HepG2 (cell line): ENCODE data around the gene STX8.

Experiments
- EHMT2 ChIP-seq: fragments of 200-600 bp; sonication (generic); IDR thresholded peaks from 2 replicates; pipeline ENCODE4 v1.7.0; 2017; ENCODE audit warnings: antibody characterized with exemption, low read depth, low read length, borderline replicate concordance
- EZH2 ChIP-seq: conservative IDR thresholded peaks from 2 replicates; pipeline ENCODE4 v1.6.1; 2012; ENCODE audit warnings: mild to moderate bottlenecking, low read depth, low read length, moderate library complexity
- HMG20B ChIP-seq: conservative IDR thresholded peaks from 2 replicates; pipeline ENCODE4 v1.6.1; 2016; ENCODE audit warnings: missing genetic modification reagents, missing compliant biosample characterization
- NFYB ChIP-seq: sonication (generic); formaldehyde crosslinking; IDR thresholded peaks from 2 replicates; pipeline ENCODE4 v1.4.0; 2020; ENCODE audit warnings: missing genetic modification reagents
- POLR2A ChIP-seq, 2 experiments: IDR thresholded peaks; 2 replicates each; pipeline ENCODE4 v1.6.1; 2011; ENCODE audit warnings: low read depth in 2 of 2, low read length in 2 of 2, mild to moderate bottlenecking in 1 of 2, moderate library complexity in 1 of 2; ENCODE audit not compliant: insufficient read depth in 1 of 2
- ZNF282 ChIP-seq: fragments of 450-650 bp; IDR thresholded peaks from 2 replicates; pipeline ENCODE4 v1.6.1; 2018; ENCODE audit not compliant: partially characterized antibody
- ZNF34 ChIP-seq: sonication (generic); formaldehyde crosslinking; IDR thresholded peaks from 2 replicates; pipeline ENCODE4 v1.4.0; 2020; ENCODE audit warnings: mild to moderate bottlenecking, missing genetic modification reagents, borderline replicate concordance
- TF ChIP-seq, protein P1 (sequence below): sonication (generic); formaldehyde crosslinking; IDR thresholded peaks from 2 replicates; pipeline ENCODE4 v1.9.0; 2022; ENCODE audit warnings: missing genetic modification reagents, mild to moderate bottlenecking, borderline replicate concordance
- TF ChIP-seq, protein P2 (sequence below): sonication (generic); formaldehyde crosslinking; IDR thresholded peaks from 2 replicates; pipeline ENCODE4 v1.4.0; 2020; ENCODE audit warnings: mild to moderate bottlenecking, missing genetic modification reagents
- TF ChIP-seq, protein P3 (sequence below): sonication (generic); formaldehyde crosslinking; IDR thresholded peaks from 2 replicates; pipeline ENCODE4 v1.5.1; 2020; ENCODE audit warnings: mild to moderate bottlenecking, moderate library complexity, missing genetic modification reagents

DNA sequence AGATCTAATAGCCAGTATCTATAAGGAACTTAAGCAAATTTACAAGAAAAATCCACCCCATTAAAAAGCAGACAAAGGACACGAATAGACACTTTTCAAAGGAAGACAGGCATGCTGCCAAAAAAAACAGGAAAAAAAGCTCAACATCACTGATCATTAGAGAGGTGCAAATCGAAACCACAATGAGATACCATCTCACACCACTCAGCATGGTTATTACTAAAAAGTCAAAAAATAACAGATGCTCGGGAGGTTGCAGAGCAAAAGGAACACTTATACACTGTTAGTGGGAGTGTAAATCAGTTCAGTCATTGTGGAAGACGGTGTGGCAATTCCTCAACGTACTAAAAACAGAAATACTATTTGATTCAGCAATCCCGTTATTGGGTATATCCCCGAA, 9.6 kb downstream of the STX8 start:
- no peak for TF ChIP-seq ZNF282
- TF ChIP-seq NFYB: no peak
- TF ChIP-seq ZNF34 (CRISPR knock-in tag): no peak
- TF ChIP-seq, protein P1, sequence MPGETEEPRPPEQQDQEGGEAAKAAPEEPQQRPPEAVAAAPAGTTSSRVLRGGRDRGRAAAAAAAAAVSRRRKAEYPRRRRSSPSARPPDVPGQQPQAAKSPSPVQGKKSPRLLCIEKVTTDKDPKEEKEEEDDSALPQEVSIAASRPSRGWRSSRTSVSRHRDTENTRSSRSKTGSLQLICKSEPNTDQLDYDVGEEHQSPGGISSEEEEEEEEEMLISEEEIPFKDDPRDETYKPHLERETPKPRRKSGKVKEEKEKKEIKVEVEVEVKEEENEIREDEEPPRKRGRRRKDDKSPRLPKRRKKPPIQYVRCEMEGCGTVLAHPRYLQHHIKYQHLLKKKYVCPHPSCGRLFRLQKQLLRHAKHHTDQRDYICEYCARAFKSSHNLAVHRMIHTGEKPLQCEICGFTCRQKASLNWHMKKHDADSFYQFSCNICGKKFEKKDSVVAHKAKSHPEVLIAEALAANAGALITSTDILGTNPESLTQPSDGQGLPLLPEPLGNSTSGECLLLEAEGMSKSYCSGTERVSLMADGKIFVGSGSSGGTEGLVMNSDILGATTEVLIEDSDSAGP (CRISPR knock-in tag): no peak
- TF ChIP-seq POLR2A (IDR thresholded peaks at IDR 0.05; ENCODE audit: insufficient read depth in 1 of 2, low read depth in 2 of 2, low read length in 2 of 2): no peak
- no peak for TF ChIP-seq EHMT2
- TF ChIP-seq, protein P2, sequence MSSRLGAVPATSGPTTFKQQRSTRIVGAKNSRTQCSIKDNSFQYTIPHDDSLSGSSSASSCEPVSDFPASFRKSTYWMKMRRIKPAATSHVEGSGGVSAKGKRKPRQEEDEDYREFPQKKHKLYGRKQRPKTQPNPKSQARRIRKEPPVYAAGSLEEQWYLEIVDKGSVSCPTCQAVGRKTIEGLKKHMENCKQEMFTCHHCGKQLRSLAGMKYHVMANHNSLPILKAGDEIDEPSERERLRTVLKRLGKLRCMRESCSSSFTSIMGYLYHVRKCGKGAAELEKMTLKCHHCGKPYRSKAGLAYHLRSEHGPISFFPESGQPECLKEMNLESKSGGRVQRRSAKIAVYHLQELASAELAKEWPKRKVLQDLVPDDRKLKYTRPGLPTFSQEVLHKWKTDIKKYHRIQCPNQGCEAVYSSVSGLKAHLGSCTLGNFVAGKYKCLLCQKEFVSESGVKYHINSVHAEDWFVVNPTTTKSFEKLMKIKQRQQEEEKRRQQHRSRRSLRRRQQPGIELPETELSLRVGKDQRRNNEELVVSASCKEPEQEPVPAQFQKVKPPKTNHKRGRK (CRISPR knock-in tag): no peak
- TF ChIP-seq EZH2: no peak
- TF ChIP-seq HMG20B: no peak
- TF ChIP-seq, protein P3, sequence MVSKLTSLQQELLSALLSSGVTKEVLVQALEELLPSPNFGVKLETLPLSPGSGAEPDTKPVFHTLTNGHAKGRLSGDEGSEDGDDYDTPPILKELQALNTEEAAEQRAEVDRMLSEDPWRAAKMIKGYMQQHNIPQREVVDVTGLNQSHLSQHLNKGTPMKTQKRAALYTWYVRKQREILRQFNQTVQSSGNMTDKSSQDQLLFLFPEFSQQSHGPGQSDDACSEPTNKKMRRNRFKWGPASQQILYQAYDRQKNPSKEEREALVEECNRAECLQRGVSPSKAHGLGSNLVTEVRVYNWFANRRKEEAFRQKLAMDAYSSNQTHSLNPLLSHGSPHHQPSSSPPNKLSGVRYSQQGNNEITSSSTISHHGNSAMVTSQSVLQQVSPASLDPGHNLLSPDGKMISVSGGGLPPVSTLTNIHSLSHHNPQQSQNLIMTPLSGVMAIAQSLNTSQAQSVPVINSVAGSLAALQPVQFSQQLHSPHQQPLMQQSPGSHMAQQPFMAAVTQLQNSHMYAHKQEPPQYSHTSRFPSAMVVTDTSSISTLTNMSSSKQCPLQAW (CRISPR knock-in tag): no peak
